Measurements from ENCODE around the gene ZNF236.
"Not testable (repeated sequence)": the region's sequence is repeated elsewhere in the genome, so short reads cannot be mapped to it uniquely, and the experiment has no call there.

ZNF236 gene

GRCh38 chr18:76944346-76944745, 122.0 kb downstream of the ZNF236 start:
- not testable (repeated sequence) for DNase-seq (ENCODE audit: low read depth in 2 of 2)

- DNase-seq (ENCODE audit: low read depth in 2 of 2), result no peak
These were observed 126.0 kb downstream of the ZNF236 start for GRCh38 chr18:76948345-76948744.

- no peak for DNase-seq (ENCODE audit: low read depth in 2 of 2)
These were observed 129.3 kb downstream of the ZNF236 start for GRCh38 chr18:76951456-76952247.

- DNase-seq (ENCODE audit: low read depth in 2 of 2), result no peak
These were observed 130.4 kb downstream of the ZNF236 start for GRCh38 chr18:76952747-76953146.

GRCh38 chr18:76953156-76953555, 130.8 kb downstream of the ZNF236 start:
- DNase-seq (ENCODE audit: low read depth in 2 of 2), result no peak

- no peak for DNase-seq (ENCODE audit: low read depth in 2 of 2)
These were observed 131.4 kb downstream of the ZNF236 start for GRCh38 chr18:76953583-76954233.

- DNase-seq (ENCODE audit: low read depth in 2 of 2), result no peak
These were observed 133.3 kb downstream of the ZNF236 start for GRCh38 chr18:76955524-76956170.

GRCh38 chr18:76956648-76957047, 134.3 kb downstream of the ZNF236 start:
- DNase-seq (ENCODE audit: low read depth in 2 of 2), result no peak

- no peak for DNase-seq (ENCODE audit: low read depth in 2 of 2)
These were observed 135.3 kb downstream of the ZNF236 start for GRCh38 chr18:76957384-76958355.

GRCh38 chr18:76958692-76959341, 136.5 kb downstream of the ZNF236 start:
- DNase-seq (ENCODE audit: low read depth in 2 of 2), result no peak

- DNase-seq (ENCODE audit: low read depth in 2 of 2), result no peak
These were observed 137.2 kb downstream of the ZNF236 start for GRCh38 chr18:76959605-76960004.

- DNase-seq (ENCODE audit: low read depth in 2 of 2), result no peak
These were observed 138.2 kb downstream of the ZNF236 start for GRCh38 chr18:76960528-76961035.

- DNase-seq (ENCODE audit: low read depth in 2 of 2), result no peak
These were observed 140.5 kb downstream of the ZNF236 start for GRCh38 chr18:76962851-76963250.

GRCh38 chr18:76963936-76964335, 141.6 kb downstream of the ZNF236 start:
- DNase-seq (ENCODE audit: low read depth in 2 of 2), result no peak

GRCh38 chr18:76965555-76966151, 143.3 kb downstream of the ZNF236 start:
- not testable (repeated sequence) for DNase-seq (ENCODE audit: low read depth in 2 of 2)

- not testable (repeated sequence) for DNase-seq (ENCODE audit: low read depth in 2 of 2)
These were observed 144.9 kb downstream of the ZNF236 start for GRCh38 chr18:76967299-76967698.

- DNase-seq (ENCODE audit: low read depth in 2 of 2), result no peak
These were observed 145.5 kb downstream of the ZNF236 start for GRCh38 chr18:76967721-76968472.

- DNase-seq (ENCODE audit: low read depth in 2 of 2), result no peak
These were observed 148.6 kb downstream of the ZNF236 start for GRCh38 chr18:76970770-76971559.

GRCh38 chr18:76972241-76972640, 149.9 kb downstream of the ZNF236 start:
- no peak for DNase-seq (ENCODE audit: low read depth in 2 of 2)

Data from fibroblast of skin of left biceps (primary cell).